Measurements from ENCODE around the gene LRCH1. TPM values are rescaled to one million over a fixed set of nuclear protein-coding genes. Genes with fewer than 3 reads are reported as not detected.
A peak's percentile ranks its signal among the peaks of the same experiment; 100 is the strongest.

LRCH1 gene
- total RNA-seq, 1 experiment from 2014 or later = 27.0 TPM

DNA sequence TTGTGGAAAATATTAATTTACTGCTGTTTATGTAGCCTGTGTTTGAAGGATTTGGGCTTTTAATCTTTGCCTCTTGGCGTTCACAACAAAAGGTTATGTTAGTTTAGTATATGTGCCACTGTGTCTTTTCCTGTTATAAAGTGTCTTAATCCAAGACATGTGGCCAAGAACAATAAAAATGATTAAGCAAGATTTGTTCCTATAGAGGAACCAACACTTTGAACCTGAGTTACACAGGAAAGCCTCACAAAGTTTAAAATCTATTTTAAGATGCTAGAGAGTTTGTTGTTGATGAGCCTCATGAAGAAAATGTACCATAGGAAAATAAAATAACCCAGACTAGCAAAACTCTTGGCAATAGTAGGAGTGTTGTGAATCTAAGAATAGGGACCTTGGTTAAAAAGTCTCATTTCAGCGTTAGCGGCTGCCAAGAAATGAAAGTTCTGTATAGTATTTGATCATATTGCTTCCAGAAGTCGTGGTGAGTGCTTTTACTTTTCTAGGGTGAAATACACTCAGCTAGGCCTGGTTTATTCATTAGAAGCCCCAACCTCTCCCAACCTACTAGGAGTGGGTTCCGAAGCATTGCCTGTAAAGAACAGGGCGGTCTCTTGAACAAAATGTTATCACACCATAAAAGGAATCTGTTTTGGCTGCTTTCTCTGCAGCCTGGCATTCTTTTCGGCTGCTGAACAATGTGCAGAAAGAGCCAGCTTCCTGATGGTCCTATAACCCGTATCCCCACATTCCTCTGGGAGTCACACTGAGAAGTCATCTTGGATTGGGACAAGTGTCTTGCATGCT lies 102.6 kb downstream of the LRCH1 start:
- H3K27ac Mint-ChIP-seq (ENCODE audit: unreplicated experiment) = peak overlapping the region; percentile 65
- no peak overlapping the region for H3K4me3 ChIP-seq (ENCODE audit: low read depth, low read length)
- peaks cover 43% of the 10 kb centered on the region for H3K36me3 Mint-ChIP-seq (ENCODE audit: insufficient read depth, unreplicated experiment)
- H3K4me1 Mint-ChIP-seq (ENCODE audit: low read depth, unreplicated experiment) = peaks cover 35% of the 10 kb centered on the region
- peaks cover 58% of the 10 kb centered on the region for H3K4me1 ChIP-seq
- no peaks in the 10 kb centered on the region for H3K27me3 Mint-ChIP-seq (ENCODE audit: insufficient read depth, unreplicated experiment)
- intact Hi-C loops (cut with micrococcal nuclease; ENCODE audit: unreplicated experiment) = loop anchor here (1.0 to 5.0 kb wide), 2 partner anchors 7 to 103 kb away; partner anchors contain the start of gene LRCH1
- BruUV-seq (replicated peaks) = no TSS peak
- H3K36me3 ChIP-seq (ENCODE audit: control insufficient read depth, insufficient read depth, low read length) = no peaks in the 10 kb centered on the region; the same call in 1 of the 2 replicates
- peaks cover 5% of the 10 kb centered on the region for H3K9me3 Mint-ChIP-seq (ENCODE audit: unreplicated experiment)
- no peaks in the 10 kb centered on the region for H3K27me3 ChIP-seq (replicated peaks; ENCODE audit: control insufficient read depth, insufficient read depth, low read length)
- ChIA-PET POLR2A (no interaction called here), CTCF (no interaction called here)
- no peak for TF ChIP-seq CTCF (IDR thresholded peaks at IDR 0.05; ENCODE audit: insufficient read depth in 1 of 2, low read depth in 1 of 2, low read length in 1 of 2, severe bottlenecking in 1 of 2, unreplicated experiment in 1 of 2)
- no peak overlapping the region for H3K4me3 Mint-ChIP-seq (ENCODE audit: unreplicated experiment)
- DNase-seq = peak; percentile 70 to 78
- H3K9me3 ChIP-seq = peaks cover 3% of the 10 kb centered on the region; the same call in 1 of the 2 replicates

GRCh38 chr13:46656786-46657185 lies 103.8 kb downstream of the LRCH1 start:
- Mint-ChIP-seq H3K9me3 (ENCODE audit: unreplicated experiment) (peaks cover 10% of the 10 kb centered on the region), H3K36me3 (ENCODE audit: insufficient read depth, unreplicated experiment) (peaks cover 43% of the 10 kb centered on the region), H3K27ac (ENCODE audit: unreplicated experiment) (peak overlapping the region; percentile 65), H3K4me3 (ENCODE audit: unreplicated experiment) (no peak overlapping the region), H3K27me3 (ENCODE audit: insufficient read depth, unreplicated experiment) (no peaks in the 10 kb centered on the region), H3K4me1 (ENCODE audit: low read depth, unreplicated experiment) (peaks cover 47% of the 10 kb centered on the region)
- BruUV-seq (replicated peaks) = TSS peak; percentile 17
- H3K36me3 ChIP-seq (ENCODE audit: control insufficient read depth, insufficient read depth, low read length) = no peaks in the 10 kb centered on the region
- intact Hi-C loops (cut with micrococcal nuclease; ENCODE audit: unreplicated experiment) = loop anchor here (1.0 to 5.0 kb wide), 2 partner anchors 8 to 104 kb away; partner anchors contain the start of gene LRCH1
- peaks cover 70% of the 10 kb centered on the region for H3K4me1 ChIP-seq
- ChIA-PET CTCF (no interaction called here), POLR2A (no interaction called here)
- DNase-seq = no peak
- H3K9me3 ChIP-seq = peaks cover 3% of the 10 kb centered on the region; the same call in 1 of the 2 replicates
- no peaks in the 10 kb centered on the region for H3K27me3 ChIP-seq (replicated peaks; ENCODE audit: control insufficient read depth, insufficient read depth, low read length)
- no peak for TF ChIP-seq CTCF (IDR thresholded peaks at IDR 0.05; ENCODE audit: insufficient read depth in 1 of 2, low read depth in 1 of 2, low read length in 1 of 2, severe bottlenecking in 1 of 2, unreplicated experiment in 1 of 2)
- H3K4me3 ChIP-seq (ENCODE audit: low read depth, low read length) = no peak overlapping the region

- peaks cover 92% of the 10 kb centered on the region for H3K4me1 ChIP-seq
- no peak for TF ChIP-seq CTCF (IDR thresholded peaks at IDR 0.05; ENCODE audit: insufficient read depth in 1 of 2, low read depth in 1 of 2, low read length in 1 of 2, severe bottlenecking in 1 of 2, unreplicated experiment in 1 of 2)
- DNase-seq = peak; percentile 73 to 82
- CTCF ChIA-PET = interaction anchor here (0.6 to 1.2 kb wide), 3 partner anchors 25 to 1882 kb away, joined by 3 to 5 read pairs (median 4); no protein-coding TSS in a partner anchor
- Mint-ChIP-seq H3K27me3 (ENCODE audit: insufficient read depth, unreplicated experiment) (no peaks in the 10 kb centered on the region), H3K9me3 (ENCODE audit: unreplicated experiment) (peaks cover 10% of the 10 kb centered on the region), H3K4me3 (ENCODE audit: unreplicated experiment) (peak overlapping the region; percentile 63), H3K36me3 (ENCODE audit: insufficient read depth, unreplicated experiment) (peaks cover 25% of the 10 kb centered on the region), H3K27ac (ENCODE audit: unreplicated experiment) (peak overlapping the region; percentile 80), H3K4me1 (ENCODE audit: low read depth, unreplicated experiment) (peaks cover 62% of the 10 kb centered on the region)
- POLR2A ChIA-PET = interaction anchor here (0.6 kb wide), 1 partner anchor 22 kb away, joined by 4 read pairs; no protein-coding TSS in a partner anchor
- H3K36me3 ChIP-seq (ENCODE audit: control insufficient read depth, insufficient read depth, low read length) = no peaks in the 10 kb centered on the region
- intact Hi-C loops (cut with micrococcal nuclease; ENCODE audit: unreplicated experiment) = loop anchor here (1.0 to 5.0 kb wide), 3 partner anchors 25 to 107 kb away; partner anchors contain the start of gene LRCH1
- no TSS peak for BruUV-seq (replicated peaks)
- peaks cover 3% of the 10 kb centered on the region; the same call in 1 of the 2 replicates for H3K9me3 ChIP-seq
- H3K4me3 ChIP-seq (ENCODE audit: low read depth, low read length) = no peak overlapping the region
- no peaks in the 10 kb centered on the region for H3K27me3 ChIP-seq (replicated peaks; ENCODE audit: control insufficient read depth, insufficient read depth, low read length)
Measured at GRCh38 chr13:46659413-46660065, 106.6 kb downstream of the LRCH1 start.

Measured in Caco-2 (cell line).